ENCODE results near the gene RTTN.

DNA sequence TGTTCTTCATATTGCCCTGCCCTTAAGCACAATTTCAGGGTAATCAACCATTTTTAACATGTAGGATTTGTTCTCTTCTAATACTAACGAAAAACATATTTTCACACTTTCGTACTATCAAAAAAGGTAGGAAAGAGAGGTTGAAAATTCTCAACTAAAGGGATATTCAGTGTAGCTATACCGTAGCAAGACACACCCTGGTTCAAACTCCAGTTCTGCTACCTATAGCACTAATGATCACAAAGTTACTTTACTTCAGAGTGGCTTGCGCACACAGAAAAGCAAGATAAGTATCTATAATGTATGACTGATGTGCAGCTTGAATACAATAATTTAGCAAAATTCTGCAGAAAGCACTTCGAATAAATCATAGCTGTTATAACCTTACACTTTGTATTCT, 132.1 kb downstream of the RTTN start:
- no peak for TF ChIP-seq POLR2A (IDR thresholded peaks at IDR 0.05; ENCODE audit: low read depth, low read length)
- TF ChIP-seq, protein P1, sequence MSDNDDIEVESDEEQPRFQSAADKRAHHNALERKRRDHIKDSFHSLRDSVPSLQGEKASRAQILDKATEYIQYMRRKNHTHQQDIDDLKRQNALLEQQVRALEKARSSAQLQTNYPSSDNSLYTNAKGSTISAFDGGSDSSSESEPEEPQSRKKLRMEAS (IDR thresholded peaks at IDR 0.05; ENCODE audit: insufficient read depth, insufficient read length) = no peak
- TF ChIP-seq, protein P2, sequence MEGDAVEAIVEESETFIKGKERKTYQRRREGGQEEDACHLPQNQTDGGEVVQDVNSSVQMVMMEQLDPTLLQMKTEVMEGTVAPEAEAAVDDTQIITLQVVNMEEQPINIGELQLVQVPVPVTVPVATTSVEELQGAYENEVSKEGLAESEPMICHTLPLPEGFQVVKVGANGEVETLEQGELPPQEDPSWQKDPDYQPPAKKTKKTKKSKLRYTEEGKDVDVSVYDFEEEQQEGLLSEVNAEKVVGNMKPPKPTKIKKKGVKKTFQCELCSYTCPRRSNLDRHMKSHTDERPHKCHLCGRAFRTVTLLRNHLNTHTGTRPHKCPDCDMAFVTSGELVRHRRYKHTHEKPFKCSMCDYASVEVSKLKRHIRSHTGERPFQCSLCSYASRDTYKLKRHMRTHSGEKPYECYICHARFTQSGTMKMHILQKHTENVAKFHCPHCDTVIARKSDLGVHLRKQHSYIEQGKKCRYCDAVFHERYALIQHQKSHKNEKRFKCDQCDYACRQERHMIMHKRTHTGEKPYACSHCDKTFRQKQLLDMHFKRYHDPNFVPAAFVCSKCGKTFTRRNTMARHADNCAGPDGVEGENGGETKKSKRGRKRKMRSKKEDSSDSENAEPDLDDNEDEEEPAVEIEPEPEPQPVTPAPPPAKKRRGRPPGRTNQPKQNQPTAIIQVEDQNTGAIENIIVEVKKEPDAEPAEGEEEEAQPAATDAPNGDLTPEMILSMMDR (IDR thresholded peaks at IDR 0.05; ENCODE audit: extremely low read depth in 1 of 2, insufficient read depth in 1 of 2, low read depth in 1 of 2, low read length in 2 of 2) = no peak
- TF ChIP-seq EZH2 (IDR thresholded peaks at IDR 0.05; ENCODE audit: borderline replicate concordance, low read depth, low read length, severe bottlenecking) = no peak
- no peak for TF ChIP-seq GATA2 (IDR thresholded peaks at IDR 0.05; ENCODE audit: insufficient read depth, insufficient read length, low read depth, low read length)
- TF ChIP-seq POLR2AphosphoS5 (IDR thresholded peaks at IDR 0.05; ENCODE audit: insufficient read depth, low read depth, low read length) = no peak
